KBM-7 (cell line): ENCODE results near the gene GNG14.
"Not testable (repeated sequence)": the region's sequence is repeated elsewhere in the genome, so short reads cannot be mapped to it uniquely, and the experiment has no call there.

Experiments used
- DNase-seq: peaks from one replicate; pipeline ENCODE4 v3.0.0-alpha.2; 2015
- in situ Hi-C: fragments of 300-500 bp; cut with MboI; formaldehyde crosslinking; loops from 2 replicates; pipeline ENCODE4 v1.14.3; 2020; ENCODE audit warnings: low sequenced_read_pairs, low pct_unique_long_range_greater_than_20kb, mixed read lengths

The GNG14 gene

DNA sequence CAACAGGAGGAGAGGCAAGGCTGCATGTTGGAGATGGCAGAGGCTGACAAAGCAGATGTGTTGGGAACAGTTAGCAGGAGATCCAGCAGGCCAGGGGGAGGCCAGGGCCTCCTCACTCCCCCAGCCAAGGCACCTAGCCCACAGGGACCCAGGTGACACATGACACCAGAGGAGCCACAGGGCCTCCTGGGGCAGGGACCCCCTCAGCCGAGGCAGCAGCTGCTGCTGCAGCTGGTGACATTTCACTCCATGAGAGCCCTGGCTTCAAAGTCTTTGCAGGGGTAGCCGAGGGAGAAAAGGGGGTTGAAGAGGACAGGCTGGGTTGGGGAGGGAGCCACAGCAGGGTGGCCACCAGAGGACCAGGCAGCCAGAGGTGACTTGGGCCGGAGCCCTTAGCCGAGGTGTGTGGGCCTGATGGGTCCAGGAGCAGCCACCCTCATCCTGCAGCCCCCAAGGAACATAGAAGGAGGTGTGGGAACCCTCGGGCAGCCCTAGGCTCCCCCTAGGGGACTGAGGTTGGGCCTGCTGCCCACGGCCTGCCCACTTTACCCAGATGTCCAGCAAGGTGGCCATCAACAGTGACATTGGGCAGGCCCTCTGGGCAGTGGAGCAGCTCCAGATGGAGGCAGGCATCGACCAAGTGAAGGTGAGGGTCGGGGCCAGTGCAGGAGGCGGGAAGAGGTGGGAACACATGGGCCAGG is at the start of gene GNG14:
Gene GNG14 (plus strand): TSS at position 503 of the 701 bp plus-strand sequence. CDS start 51 bp downstream, at position 554.
- no peak for DNase-seq
- in situ Hi-C loops, result no loop called here

DNA sequence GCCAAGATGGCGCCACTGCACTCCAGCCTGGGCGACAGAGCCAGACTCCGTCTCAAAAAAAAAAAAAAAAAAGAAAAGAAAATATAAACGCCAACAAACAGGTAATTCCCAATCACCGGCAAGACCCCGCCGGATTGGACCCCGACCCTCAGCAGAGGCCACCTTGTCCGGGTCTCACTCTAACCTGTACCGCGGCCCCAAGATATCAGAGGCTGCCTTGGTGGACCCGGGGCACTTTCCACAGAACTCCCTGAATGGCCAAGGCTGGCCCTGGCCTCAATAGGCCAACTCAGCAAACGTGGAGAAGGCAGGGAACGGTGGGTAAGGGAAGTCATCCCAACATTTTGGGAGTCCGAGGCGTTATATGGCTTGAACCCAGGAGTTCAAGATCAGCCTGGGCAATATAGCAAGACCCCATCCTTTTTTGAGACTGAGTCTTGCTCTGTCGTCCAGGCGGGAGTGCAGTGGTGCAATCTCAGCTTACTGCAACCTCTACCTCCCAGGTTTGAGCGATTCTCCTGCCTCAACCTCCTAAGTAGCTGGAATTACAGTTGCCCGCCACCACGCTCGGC is 49.1 kb upstream of the GNG14 start:
- no peak for DNase-seq
- in situ Hi-C loops, result no loop called here

DNA sequence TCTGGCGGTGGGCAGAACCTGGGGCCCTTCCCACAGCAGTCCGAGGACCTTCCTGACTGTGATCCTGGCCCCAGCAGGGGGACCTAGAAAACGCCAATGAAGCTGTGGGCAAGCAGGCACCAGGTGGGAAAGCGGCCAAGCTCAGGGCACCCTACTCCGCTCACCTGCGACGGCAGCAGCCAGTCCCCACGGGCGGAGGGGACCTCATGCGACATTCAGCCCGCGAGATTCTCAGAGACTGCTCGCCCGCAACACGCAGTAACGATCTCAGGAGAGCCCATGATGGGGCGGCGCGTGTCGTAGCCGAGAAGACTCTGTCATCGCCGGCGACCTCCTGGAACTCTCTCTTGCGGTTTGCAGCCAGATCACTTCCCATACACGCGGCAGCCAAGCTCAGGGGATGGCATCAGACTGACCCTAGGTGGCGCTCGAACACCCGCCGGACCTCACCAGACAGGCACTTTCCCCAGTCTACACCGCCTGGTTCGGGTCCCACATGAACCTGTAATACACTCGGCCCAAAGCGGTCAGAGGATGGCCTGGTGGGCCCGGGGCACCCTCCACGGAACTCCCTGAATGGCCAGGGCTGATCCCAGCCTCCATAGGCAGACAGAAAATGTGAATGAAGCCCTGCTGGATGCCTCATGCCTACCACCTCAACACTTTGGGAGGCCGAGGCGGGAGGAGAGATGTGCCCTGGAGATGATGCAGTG is 47.7 kb upstream of the GNG14 start:
- in situ Hi-C loops, result no loop called here

DNA sequence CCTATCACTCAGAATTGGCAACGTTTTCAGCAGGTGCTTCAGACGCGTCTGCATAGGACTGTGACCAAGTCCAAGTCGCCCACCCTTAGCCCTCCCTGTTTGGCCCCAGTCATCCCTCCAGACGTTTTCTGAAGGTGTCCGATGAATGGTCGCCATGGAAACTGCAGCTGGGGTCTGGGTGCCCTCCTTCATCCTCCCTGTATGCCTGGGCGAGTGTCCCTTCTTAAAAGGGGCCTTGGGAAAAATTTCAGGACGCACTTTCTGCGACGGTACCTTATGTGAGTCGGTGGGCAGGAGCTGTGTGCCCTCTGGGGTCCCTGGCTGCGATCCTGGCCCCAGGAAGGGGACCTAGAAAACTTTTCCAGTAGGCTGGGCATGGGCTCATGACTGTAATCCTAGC is 46.3 kb upstream of the GNG14 start:
- in situ Hi-C loops, result no loop called here
- DNase-seq, result no peak

More for the DNA sequence above, 47.7 kb upstream of the GNG14 start:
- no peak for DNase-seq

DNA sequence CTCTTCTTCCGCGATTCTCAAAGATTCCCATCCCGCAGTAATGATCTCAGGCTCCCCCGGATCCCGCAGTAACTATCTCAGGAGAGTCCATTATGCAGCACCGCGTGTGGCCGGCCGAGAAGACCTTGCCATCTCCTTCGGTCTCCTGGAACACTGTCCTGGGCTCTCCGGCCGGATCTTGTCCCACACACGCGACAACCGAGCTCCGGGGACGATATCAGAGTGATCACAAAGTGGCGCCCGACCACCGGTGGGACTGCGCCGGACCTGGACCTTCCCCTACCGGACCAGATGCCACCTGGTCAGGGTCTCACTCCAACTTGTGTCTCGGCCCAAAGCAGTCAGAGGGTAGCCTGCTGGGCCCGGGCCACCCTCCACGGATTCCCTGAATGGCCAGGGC is 45.3 kb upstream of the GNG14 start:
- in situ Hi-C loops, result no loop called here
- DNase-seq, result no peak

DNA sequence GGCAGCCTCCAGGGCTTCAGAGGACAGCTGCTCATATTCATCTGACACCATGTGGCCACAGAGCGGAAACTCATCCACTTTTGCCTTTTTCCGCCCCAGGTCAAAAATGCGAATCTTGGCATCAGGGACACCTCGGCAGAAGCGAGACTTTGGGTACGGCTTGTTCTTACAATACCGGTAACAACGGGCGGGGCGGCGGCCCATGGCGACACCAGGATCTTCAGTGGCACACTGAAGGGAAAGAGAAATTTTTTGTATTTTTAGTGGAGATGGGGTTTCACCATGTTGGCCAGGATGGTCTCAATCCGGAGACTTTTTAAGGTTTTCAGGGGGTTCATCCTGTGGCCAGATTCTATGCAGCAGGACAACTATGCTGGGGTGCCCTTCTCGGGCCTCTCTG is 44.1 kb upstream of the GNG14 start:
- in situ Hi-C loops, DNase-seq: not testable (repeated sequence)

DNA sequence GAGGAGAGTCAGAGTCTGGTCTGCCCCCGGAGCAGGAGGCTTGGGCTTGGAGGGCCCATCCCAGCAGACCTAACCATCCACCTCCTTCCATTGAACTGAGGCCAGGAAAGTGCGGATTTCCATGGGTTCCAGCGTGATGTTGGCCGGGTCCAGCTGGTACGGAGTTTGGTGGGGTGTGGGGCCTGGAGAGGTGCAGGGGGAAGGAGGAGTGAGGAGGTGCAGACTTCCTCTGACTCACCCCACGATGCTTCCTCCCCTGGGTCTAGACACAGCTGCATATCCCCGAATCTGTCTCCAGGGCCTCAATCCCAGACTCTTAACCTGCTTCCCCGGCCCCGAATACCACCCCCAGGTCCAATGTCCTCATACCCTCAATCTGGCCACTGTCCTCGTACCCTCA is 41.2 kb upstream of the GNG14 start:
- DNase-seq, result no peak
- in situ Hi-C loops, result no loop called here

DNA sequence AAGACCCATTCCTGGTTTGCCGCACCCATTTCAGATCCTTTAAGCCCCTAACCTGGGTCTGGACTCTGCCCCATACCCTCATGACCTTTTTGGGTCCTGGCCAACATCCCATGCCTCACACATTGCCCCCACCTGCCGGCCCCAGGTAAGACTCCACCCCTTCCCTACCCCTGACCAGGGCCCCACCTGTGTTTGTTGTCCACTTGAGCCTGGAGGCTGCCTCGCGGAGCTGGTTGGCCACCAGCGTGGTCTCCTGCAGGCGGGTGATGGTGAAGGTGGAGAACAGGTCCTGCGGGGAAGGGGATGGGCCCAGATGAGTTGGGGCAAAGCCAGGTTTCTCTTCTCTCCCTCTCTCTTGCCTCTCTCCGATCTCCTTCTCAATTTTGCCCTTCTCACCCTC is 40.8 kb upstream of the GNG14 start:
- in situ Hi-C loops, result no loop called here
- no peak for DNase-seq

DNA sequence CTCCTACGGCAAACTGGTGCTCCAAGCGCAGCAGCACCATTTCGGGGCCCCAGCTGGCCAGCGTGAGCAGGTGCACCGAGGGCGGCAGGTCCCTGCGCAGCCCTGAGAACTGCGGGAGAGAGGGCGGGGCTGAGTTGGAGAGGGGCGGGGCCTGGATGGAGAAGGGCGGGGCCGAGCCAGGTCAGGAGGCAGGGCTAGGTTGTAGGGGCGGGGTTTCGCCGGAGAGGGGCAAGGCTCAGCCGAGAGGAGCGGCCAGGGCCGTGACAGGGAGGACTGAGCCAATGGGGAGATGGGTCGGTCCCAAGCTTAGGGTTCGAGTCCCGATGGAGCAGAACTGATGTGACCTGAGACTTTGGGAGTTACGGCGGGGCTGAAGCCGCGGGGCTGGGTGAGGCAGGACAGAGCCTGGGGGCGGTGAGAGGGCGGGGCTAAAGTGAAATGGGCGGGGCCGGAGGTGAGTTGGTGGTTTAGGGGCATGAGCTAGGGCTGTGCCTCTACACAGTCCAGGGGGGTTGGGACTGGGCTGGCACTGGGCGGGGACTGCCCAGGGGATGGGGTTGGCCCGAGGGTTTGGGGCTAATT is 40.2 kb upstream of the GNG14 start:
- DNase-seq, result no peak
- in situ Hi-C loops, result no loop called here

DNA sequence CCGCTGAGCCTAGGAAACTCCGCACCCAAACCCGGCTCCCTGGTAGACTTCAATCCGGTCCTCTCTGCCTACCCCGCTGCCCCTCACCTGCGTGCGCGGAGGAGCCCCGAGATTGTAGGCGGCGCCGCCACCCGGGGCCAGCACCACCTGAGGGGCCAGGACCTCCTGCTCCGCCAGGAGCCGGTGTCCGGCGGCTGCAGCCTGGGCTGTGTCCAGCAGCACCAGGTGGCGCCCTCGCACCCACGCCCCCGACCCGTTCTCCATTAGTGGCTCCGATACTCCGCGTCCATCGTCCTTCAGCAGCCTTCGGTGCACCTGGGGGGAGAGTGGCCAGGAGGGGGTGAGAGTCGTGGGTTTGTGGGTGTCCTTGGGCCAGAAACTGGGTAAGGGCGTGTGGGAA is 39.7 kb upstream of the GNG14 start:
- DNase-seq, result no peak
- in situ Hi-C loops, result no loop called here

DNA sequence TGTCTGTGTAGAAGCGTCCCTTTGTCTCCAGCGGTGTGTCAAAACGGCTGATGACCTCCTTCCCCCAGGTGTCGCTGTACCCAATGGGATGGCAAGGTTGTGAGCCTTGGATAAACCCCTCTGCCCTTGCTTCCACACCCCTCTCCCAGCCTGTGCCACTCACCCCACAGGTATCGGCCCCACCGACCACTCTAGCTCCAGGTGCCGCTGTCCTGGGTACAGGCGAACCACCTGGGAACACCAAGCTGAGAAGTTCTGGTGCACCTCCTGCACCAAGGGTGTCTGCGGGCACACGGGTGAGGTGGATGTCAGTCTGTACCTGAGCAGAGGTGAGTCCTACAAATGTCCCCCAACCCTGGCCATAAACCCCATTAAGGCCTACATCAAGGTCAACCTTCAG is 37.9 kb upstream of the GNG14 start:
- in situ Hi-C loops, result no loop called here
- no peak for DNase-seq

DNA sequence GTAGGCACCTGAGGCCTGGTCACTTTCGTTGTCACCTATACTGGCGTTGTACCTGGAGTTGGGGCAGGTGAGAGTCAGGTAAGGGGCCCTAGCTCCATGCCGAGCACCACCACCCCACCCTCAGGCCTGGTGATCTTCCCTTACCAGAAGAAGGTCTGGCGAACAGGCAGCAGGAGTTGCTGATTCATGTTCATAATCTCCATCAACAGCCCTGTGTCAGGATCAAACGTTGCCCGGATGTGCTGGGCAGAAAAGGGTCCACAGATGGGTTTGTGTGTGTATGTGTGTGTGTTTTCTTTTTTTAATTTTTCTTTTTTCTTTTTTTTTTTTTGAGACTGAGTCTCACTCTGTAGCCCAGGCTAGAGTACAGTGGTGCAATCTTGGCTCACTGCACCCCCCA is 35.6 kb upstream of the GNG14 start:
- DNase-seq, result no peak
- in situ Hi-C loops, result no loop called here

DNA sequence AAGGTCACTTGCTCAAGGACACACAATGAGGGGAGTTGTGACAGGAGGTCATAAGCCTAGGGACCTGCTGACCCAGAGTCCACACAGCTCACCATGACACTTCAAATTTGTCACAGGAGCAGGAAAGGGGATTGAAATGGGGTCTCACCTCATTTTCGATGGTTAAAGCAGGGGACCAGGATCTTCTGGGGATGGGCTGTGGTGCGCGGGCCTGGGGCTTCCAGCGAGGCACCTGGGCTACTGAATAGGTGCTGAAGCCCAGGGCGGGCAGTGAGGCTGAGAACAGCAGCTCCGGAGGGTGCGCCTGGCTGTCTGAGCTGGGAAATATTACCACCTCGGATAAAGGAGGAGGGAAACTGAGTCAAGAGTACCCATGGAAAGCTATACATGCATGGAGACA is 32.3 kb upstream of the GNG14 start:
- in situ Hi-C loops, result no loop called here
- DNase-seq, result no peak

DNA sequence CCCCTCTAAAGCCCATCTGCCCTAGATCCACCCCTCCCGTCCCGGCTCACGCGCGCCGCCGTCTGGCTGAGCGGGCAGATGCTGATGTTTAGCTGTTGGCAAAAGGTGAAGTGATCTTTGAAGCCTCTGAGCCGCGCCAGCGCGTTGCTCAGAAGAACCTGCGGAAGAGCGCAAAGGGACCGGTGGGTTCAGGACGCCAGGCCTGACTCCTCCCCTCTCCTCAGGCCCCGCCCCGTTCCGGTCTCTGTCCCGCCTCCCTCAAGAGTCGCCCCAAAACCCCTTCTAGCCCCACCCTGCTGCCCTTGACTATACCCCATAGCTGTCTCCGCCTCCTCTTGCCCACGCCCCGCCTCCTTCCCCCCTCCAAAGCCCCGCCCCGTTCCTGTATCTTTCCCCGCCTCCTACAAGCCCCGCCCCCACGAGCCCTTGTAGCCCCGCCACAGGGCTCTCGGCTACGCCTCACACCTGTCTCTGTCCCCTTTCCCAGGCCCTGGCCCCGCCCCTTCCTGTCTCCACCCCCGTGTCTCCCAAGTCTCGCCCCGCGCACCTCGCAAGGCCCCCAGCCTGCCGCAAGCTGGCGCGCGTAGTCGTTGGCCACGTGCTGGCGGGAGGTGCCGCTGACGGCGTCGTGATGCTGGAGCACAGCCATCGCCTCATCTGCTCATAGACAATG is 30.8 kb upstream of the GNG14 start:
- no peak for DNase-seq
- in situ Hi-C loops, result no loop called here

DNA sequence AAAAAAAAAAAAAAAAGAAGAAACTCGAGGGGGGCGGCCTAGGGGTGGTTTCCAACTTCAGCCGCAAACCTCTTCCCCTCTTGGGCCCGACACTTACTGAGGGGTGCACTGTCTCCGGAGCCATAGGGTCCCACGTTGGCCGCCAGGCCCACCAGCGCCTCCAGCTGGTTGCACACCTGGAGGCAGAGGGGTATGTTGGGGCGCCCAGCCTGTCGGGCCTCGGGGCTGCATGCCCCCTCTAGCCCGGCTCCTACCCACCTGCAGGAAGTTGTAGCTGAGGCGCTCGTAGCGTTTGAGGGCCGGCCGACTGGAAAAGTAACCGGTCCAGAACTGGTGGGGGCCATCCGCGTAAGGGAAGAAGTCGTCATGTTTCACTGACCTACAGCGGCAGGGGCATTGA is 29.8 kb upstream of the GNG14 start:
- DNase-seq, result no peak
- in situ Hi-C loops, result no loop called here

DNA sequence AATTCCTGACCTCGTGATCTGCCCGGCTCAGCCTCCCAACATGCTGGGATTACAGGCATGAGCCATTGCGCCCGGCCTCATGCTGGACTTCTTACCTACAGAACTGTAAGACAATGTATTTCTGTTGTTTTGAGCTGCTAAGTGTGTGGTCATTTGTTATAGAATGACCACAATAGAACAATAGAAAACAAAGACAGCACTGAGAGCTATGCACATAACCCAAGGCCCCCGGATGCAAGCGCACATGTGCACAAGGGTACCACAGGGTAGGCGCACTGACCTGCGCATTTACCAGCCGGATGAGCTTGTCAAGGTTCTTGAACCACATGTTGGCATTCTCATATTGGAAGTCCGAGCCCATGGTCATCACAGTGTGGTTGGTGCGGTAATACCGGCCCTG is 26.8 kb upstream of the GNG14 start:
- in situ Hi-C loops, result no loop called here
- DNase-seq, result no peak

DNA sequence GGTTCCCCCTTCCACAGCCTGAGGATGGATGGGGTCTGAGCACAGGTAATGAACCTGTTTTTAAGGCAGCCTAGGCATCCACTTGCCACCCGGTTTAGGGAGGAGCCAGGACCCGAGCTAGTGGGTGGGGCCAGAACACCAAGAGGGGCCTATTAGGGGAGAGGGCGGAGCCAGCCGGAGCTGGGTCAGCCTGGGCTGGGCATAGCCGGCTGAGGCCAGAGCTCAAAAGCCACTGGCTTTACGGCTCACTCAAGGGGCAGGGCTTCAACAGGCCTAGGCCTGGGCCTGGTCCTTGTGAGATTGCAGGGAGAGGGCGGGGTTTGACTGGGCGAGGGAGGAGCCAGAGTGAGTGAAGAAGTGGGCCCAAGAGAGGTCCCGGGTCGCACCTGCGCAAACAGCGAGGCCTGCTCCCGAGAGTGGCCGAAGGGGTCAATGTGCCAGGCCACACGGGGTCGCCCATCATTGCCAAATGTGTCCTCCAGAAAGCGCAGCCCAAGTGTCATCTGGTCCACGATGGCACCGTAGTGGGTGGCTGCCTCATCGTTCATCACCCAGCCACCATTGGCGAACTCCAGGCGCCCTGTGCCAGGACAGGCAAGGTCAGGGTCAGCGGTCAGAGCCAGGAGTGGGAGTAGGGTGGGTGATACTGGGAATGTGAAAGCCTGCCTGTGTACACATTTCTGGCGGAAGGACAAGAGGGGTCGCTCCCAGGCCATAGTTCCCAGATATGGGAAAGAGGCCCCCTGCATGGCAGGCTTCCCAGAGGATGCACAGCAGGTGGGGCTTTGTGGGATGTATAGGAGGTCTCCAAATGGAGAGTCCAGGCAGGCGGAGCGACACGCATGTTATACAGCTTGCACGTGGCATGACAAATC is 23.2 kb upstream of the GNG14 start:
- in situ Hi-C loops, result no loop called here

DNA sequence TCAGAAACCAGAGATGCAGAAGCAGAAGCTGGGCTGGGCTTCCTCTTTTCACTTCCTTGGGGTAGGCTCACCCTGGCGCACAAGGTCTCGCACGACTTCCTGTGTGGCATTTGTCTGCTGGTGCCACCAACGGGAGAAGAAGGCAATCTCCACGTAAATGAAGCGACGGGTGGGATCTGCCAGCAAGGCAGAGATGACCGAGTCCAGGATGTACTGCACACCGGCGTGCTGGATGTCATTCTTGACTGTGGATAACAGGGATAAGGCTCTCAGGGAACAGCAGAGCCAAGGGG is 22.6 kb upstream of the GNG14 start:
- DNase-seq, result peak; percentile 89
- in situ Hi-C loops, result no loop called here

More for the DNA sequence above, 23.2 kb upstream of the GNG14 start:
- DNase-seq, result no peak

DNA sequence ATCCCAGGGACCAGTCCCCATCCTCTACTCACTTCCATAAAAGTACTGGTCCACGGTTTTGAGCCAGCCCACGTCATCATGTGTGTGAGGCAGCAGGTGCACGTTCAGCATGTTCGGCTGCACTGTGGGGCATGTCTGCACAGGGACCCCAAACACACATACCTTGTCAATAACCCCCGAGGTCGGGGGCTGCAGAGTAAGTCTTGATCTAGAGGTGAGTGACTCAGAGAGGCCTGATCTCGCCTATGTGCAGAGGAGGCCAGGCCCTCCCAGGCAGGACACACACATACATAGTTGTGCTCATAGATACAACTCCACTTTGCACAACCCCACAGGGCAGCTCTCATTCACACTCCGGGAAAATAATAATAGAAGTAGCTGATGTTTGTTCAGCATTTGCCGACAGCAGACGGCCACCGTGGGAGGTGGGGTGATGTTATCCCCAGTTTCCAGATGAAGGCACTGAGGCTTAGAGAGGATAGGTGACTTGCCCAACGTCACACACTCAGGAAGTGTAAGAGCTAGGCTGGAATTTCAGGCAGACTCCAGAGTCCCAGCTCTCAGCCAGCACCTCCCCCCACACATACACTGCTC is 22.0 kb upstream of the GNG14 start:
- DNase-seq, result no peak
- in situ Hi-C loops, result no loop called here
